ENCODE results near the gene ATG10. TPM values are rescaled to one million over a fixed set of nuclear protein-coding genes. Genes with fewer than 3 reads are reported as not detected.

Gene ATG10
- polyA plus RNA-seq, 1 of the 3 experiments (the other 2 are of a cell fraction) = 3.2 TPM

DNA sequence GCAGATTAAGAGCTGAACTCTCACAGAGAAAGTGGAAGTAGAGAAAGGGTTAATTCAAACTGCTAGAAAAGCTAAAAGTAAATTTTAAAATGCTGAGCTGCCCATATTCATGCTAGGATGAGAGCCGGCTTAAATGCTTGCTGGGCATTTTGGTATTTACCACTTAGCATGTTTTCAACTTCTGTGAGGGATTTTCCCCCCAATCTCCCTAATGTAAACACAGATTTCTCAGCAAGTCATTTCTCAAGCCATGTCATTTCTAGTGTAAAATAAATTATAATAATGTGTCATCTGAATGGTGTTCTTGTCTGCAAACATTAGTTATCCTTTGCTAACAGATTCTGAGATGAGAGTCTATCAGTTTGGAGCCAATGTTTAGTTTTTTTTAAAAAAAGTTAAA lies 284.0 kb downstream of the ATG10 start:
- POLR2A ChIA-PET = no interaction called here
- no peaks in the 10 kb centered on the region for H3K9me2 ChIP-seq
- no peak overlapping the region for H2AFZ ChIP-seq (ENCODE audit: low read depth)
- no peak overlapping the region for H3K9ac ChIP-seq
- H3K36me3 ChIP-seq (replicated peaks in 1 of 2; ENCODE audit: control insufficient read depth in 1 of 2, insufficient read depth in 2 of 2, low read length in 1 of 2) = peaks cover 0 to 6% of the 10 kb centered on the region in 2 experiments
- no peaks in the 10 kb centered on the region for H3K79me2 ChIP-seq (ENCODE audit: insufficient read depth)
- no peaks in the 10 kb centered on the region for H3K9me3 ChIP-seq
- no peak for DNase-seq
- H3K27ac ChIP-seq (ENCODE audit: low read depth in 2 of 2, low read length in 1 of 2) = no peak overlapping the region
- no peaks in the 10 kb centered on the region for H4K20me1 ChIP-seq (ENCODE audit: insufficient read depth)
- no peaks in the 10 kb centered on the region for H3K4me1 ChIP-seq (ENCODE audit: control insufficient read depth in 1 of 2, insufficient read depth in 2 of 2, low read depth in 1 of 2, low read length in 1 of 2)
- TF ChIP-seq RCOR1 (IDR thresholded peaks at IDR 0.05; ENCODE audit: low read length) (no peak), RAD21 (IDR thresholded peaks at IDR 0.05; ENCODE audit: low read length) (no peak), FOXM1 (IDR thresholded peaks at IDR 0.05; ENCODE audit: low read depth) (no peak), EP300 (IDR thresholded peaks at IDR 0.05; ENCODE audit: borderline replicate concordance in 1 of 2, low read depth in 1 of 2, low read length in 1 of 2) (no peak), POLR2AphosphoS5 (IDR thresholded peaks at IDR 0.05; ENCODE audit: low read depth, low read length) (no peak), MXI1 (IDR thresholded peaks at IDR 0.05; ENCODE audit: low read depth, low read length) (no peak), RXRA (IDR thresholded peaks at IDR 0.05; ENCODE audit: borderline replicate concordance, low read depth) (no peak), RFX5 (IDR thresholded peaks at IDR 0.05; ENCODE audit: low read length) (no peak), TAF1 (IDR thresholded peaks at IDR 0.05; ENCODE audit: borderline replicate concordance, low read depth, low read length) (no peak), NRF1 (IDR thresholded peaks at IDR 0.05; ENCODE audit: low read depth, low read length) (no peak)
- TF ChIP-seq, protein P1, sequence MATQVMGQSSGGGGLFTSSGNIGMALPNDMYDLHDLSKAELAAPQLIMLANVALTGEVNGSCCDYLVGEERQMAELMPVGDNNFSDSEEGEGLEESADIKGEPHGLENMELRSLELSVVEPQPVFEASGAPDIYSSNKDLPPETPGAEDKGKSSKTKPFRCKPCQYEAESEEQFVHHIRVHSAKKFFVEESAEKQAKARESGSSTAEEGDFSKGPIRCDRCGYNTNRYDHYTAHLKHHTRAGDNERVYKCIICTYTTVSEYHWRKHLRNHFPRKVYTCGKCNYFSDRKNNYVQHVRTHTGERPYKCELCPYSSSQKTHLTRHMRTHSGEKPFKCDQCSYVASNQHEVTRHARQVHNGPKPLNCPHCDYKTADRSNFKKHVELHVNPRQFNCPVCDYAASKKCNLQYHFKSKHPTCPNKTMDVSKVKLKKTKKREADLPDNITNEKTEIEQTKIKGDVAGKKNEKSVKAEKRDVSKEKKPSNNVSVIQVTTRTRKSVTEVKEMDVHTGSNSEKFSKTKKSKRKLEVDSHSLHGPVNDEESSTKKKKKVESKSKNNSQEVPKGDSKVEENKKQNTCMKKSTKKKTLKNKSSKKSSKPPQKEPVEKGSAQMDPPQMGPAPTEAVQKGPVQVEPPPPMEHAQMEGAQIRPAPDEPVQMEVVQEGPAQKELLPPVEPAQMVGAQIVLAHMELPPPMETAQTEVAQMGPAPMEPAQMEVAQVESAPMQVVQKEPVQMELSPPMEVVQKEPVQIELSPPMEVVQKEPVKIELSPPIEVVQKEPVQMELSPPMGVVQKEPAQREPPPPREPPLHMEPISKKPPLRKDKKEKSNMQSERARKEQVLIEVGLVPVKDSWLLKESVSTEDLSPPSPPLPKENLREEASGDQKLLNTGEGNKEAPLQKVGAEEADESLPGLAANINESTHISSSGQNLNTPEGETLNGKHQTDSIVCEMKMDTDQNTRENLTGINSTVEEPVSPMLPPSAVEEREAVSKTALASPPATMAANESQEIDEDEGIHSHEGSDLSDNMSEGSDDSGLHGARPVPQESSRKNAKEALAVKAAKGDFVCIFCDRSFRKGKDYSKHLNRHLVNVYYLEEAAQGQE (IDR thresholded peaks at IDR 0.05; ENCODE audit: low read depth, low read length) = no peak
- TF ChIP-seq, protein P2, sequence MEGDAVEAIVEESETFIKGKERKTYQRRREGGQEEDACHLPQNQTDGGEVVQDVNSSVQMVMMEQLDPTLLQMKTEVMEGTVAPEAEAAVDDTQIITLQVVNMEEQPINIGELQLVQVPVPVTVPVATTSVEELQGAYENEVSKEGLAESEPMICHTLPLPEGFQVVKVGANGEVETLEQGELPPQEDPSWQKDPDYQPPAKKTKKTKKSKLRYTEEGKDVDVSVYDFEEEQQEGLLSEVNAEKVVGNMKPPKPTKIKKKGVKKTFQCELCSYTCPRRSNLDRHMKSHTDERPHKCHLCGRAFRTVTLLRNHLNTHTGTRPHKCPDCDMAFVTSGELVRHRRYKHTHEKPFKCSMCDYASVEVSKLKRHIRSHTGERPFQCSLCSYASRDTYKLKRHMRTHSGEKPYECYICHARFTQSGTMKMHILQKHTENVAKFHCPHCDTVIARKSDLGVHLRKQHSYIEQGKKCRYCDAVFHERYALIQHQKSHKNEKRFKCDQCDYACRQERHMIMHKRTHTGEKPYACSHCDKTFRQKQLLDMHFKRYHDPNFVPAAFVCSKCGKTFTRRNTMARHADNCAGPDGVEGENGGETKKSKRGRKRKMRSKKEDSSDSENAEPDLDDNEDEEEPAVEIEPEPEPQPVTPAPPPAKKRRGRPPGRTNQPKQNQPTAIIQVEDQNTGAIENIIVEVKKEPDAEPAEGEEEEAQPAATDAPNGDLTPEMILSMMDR (IDR thresholded peaks at IDR 0.05) = no peak
- H3K4me2 ChIP-seq = no peak overlapping the region
- WGBS (ENCODE audit: low lambda C conversion rate) = 95% methylated on average over 1 of the region's 1 CpG
- CTCF ChIA-PET = interaction anchor here (0.9 to 1.3 kb wide), 2 partner anchors 31 to 749 kb away, joined by 3 read pairs; no protein-coding TSS in a partner anchor
- no peak overlapping the region for H3K4me3 ChIP-seq (ENCODE audit: low read depth in 2 of 2, low read length in 1 of 2)
- H3F3A ChIP-seq (replicated peaks; ENCODE audit: insufficient read depth) = peaks cover 8% of the 10 kb centered on the region
- no peaks in the 10 kb centered on the region for H3K27me3 ChIP-seq (ENCODE audit: insufficient read depth)

DNA sequence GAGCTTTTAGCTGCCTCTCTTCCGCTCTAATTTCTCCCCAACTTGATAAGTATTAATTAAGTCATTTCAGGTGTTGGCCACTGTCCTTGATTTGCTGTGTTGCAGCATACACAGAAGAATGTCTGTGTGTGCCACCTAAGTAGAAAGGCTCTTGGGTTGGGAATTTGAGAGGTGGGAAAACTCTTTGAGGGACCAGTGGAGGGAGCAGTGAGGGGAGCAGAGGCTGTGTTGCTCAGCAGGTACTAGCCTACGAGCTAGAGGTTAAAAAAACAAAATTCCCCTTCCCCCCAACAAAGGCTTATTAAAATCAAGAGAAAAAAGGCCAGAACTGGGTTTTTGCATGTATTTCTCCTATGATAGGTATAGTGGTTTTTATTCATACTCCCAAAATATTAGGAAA lies 285.4 kb downstream of the ATG10 start:
- TF ChIP-seq, protein P3, sequence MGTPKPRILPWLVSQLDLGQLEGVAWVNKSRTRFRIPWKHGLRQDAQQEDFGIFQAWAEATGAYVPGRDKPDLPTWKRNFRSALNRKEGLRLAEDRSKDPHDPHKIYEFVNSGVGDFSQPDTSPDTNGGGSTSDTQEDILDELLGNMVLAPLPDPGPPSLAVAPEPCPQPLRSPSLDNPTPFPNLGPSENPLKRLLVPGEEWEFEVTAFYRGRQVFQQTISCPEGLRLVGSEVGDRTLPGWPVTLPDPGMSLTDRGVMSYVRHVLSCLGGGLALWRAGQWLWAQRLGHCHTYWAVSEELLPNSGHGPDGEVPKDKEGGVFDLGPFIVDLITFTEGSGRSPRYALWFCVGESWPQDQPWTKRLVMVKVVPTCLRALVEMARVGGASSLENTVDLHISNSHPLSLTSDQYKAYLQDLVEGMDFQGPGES (IDR thresholded peaks at IDR 0.05; ENCODE audit: low read depth, low read length) = no peak
- no peak for TF ChIP-seq EZH2phosphoT487 (IDR thresholded peaks at IDR 0.05; ENCODE audit: borderline replicate concordance, low read depth)
- ChIA-PET POLR2A (no interaction called here), CTCF (interaction anchor here (0.7 to 3.0 kb wide), 5 partner anchors 10 to 957 kb away, joined by 3 to 15 read pairs (median 6); no protein-coding TSS in a partner anchor)
- H3K27me3 ChIP-seq (ENCODE audit: insufficient read depth) = no peaks in the 10 kb centered on the region
- H3K27ac ChIP-seq (ENCODE audit: low read depth in 2 of 2, low read length in 1 of 2) = no peak overlapping the region
- WGBS (ENCODE audit: low lambda C conversion rate) = 90% methylated on average over 2 of the region's 2 CpGs
- no peak overlapping the region for H3K4me3 ChIP-seq (ENCODE audit: low read depth in 2 of 2, low read length in 1 of 2)
- H3K4me1 ChIP-seq (ENCODE audit: control insufficient read depth in 1 of 2, insufficient read depth in 2 of 2, low read depth in 1 of 2, low read length in 1 of 2) = no peaks in the 10 kb centered on the region
- H4K20me1 ChIP-seq (ENCODE audit: insufficient read depth) = no peaks in the 10 kb centered on the region
- no peak overlapping the region for H3K9ac ChIP-seq
- H3K36me3 ChIP-seq (replicated peaks in 1 of 2; ENCODE audit: control insufficient read depth in 1 of 2, insufficient read depth in 2 of 2, low read length in 1 of 2) = peaks cover 0 to 6% of the 10 kb centered on the region in 2 experiments
- peaks cover 8% of the 10 kb centered on the region for H3F3A ChIP-seq (replicated peaks; ENCODE audit: insufficient read depth)
- no peak for DNase-seq
- no peak overlapping the region for H2AFZ ChIP-seq (ENCODE audit: low read depth)
- no peaks in the 10 kb centered on the region for H3K9me2 ChIP-seq
- H3K79me2 ChIP-seq (ENCODE audit: insufficient read depth) = no peaks in the 10 kb centered on the region
- no peak overlapping the region for H3K4me2 ChIP-seq
- H3K9me3 ChIP-seq = no peaks in the 10 kb centered on the region
